Mesenchymal stem cell (in vitro differentiated cells and primary cell): ENCODE results near the gene APIP.
A peak's percentile ranks its signal among the peaks of the same experiment; 100 is the strongest.
"Not testable (repeated sequence)": the region's sequence is repeated elsewhere in the genome, so short reads cannot be mapped to it uniquely, and the experiment has no call there.

ENCODE experiments used
- DNase-seq: peaks from one replicate; pipeline ENCODE4 v3.0.0-alpha.2; 2013
- H2AFZ ChIP-seq: one replicate; pipeline ENCODE4 v1.6.1; 2013; ENCODE audit warnings: low read depth, mild to moderate bottlenecking, control low read depth, inconsistent platforms, low read length, moderate library complexity
- H2AK5ac ChIP-seq: 2 replicates; pipeline ENCODE4 v1.6.1; 2013; ENCODE audit warnings: low read length, moderate library complexity, mild to moderate bottlenecking, inconsistent platforms; ENCODE audit not compliant: severe bottlenecking
- H2BK120ac ChIP-seq: one replicate; pipeline ENCODE4 v1.6.1; 2013; ENCODE audit warnings: low read depth, mild to moderate bottlenecking, inconsistent platforms, low read length, moderate library complexity
- H2BK12ac ChIP-seq, 2 experiments: one replicate each; pipeline ENCODE4 v1.6.1; 2013; ENCODE audit warnings: inconsistent platforms in 2 of 2, low read length in 2 of 2, mild to moderate bottlenecking in 2 of 2, moderate library complexity in 2 of 2, control low read depth in 1 of 2
- H2BK15ac ChIP-seq: one replicate; pipeline ENCODE4 v1.6.1; 2013; ENCODE audit warnings: mild to moderate bottlenecking, low read depth, inconsistent platforms; ENCODE audit not compliant: poor library complexity, severe bottlenecking
- H2BK5ac ChIP-seq: 2 replicates; pipeline ENCODE4 v1.6.1; 2013; ENCODE audit warnings: low read depth, mild to moderate bottlenecking, low read length, control low read depth, inconsistent platforms; ENCODE audit not compliant: poor library complexity, severe bottlenecking
- H3K14ac ChIP-seq, 2 experiments: one replicate each; pipeline ENCODE4 v1.6.1; 2013; ENCODE audit warnings: inconsistent platforms in 2 of 2, low read length in 2 of 2, control low read depth in 1 of 2, mild to moderate bottlenecking in 1 of 2, moderate library complexity in 1 of 2
- H3K18ac ChIP-seq, 2 experiments: one replicate each; pipeline ENCODE4 v1.6.1; 2013; ENCODE audit warnings: inconsistent platforms in 2 of 2, low read length in 2 of 2, control low read depth in 1 of 2, low read depth in 1 of 2, mild to moderate bottlenecking in 1 of 2
- H3K23ac ChIP-seq, 2 experiments: one replicate each; pipeline ENCODE4 v1.6.1; 2013; ENCODE audit warnings: inconsistent platforms in 2 of 2, low read length in 2 of 2, mild to moderate bottlenecking in 2 of 2, moderate library complexity in 2 of 2, control low read depth in 1 of 2
- H3K27ac ChIP-seq: 2 replicates; pipeline ENCODE4 v1.5.1; 2013; ENCODE audit warnings: mild to moderate bottlenecking, moderate library complexity, low read length, control low read depth, inconsistent platforms; ENCODE audit not compliant: poor library complexity, severe bottlenecking
- H3K27me3 ChIP-seq, 2 experiments: 2 replicates each; pipeline versions ENCODE4 v1.6.1 to v1.7.0; 2013; ENCODE audit warnings: low read length in 2 of 2, mild to moderate bottlenecking in 2 of 2, moderate library complexity in 2 of 2, control low read depth in 1 of 2, inconsistent platforms in 1 of 2; ENCODE audit not compliant: control insufficient read depth in 1 of 2, insufficient read depth in 1 of 2
- H3K36me3 ChIP-seq, 2 experiments: 2 replicates each; pipeline versions ENCODE4 v1.6.1 to v1.7.0; 2013; ENCODE audit warnings: low read length in 2 of 2, control low read depth in 1 of 2, inconsistent platforms in 1 of 2, low read depth in 1 of 2, mild to moderate bottlenecking in 1 of 2; ENCODE audit not compliant: insufficient read depth in 2 of 2, control insufficient read depth in 1 of 2
- H3K4ac ChIP-seq, 2 experiments: one replicate each; pipeline ENCODE4 v1.6.1; 2013; ENCODE audit warnings: inconsistent platforms in 2 of 2, low read length in 2 of 2, mild to moderate bottlenecking in 2 of 2, moderate library complexity in 2 of 2, control low read depth in 1 of 2, low read depth in 1 of 2
- H3K4me1 ChIP-seq: 2 replicates; pipeline ENCODE4 v1.6.1; 2013; ENCODE audit warnings: low read depth, low read length, control low read depth; ENCODE audit not compliant: control insufficient read depth, insufficient read depth
- H3K4me2 ChIP-seq: 2 replicates; pipeline ENCODE4 v1.6.1; 2013; ENCODE audit warnings: low read length, mild to moderate bottlenecking, inconsistent platforms; ENCODE audit not compliant: poor library complexity, severe bottlenecking
- H3K4me3 ChIP-seq, 2 experiments: 2 replicates each; pipeline versions ENCODE4 v1.5.1 to v1.7.0; 2013; ENCODE audit warnings: low read length in 2 of 2, mild to moderate bottlenecking in 2 of 2, control low read depth in 1 of 2, low read depth in 1 of 2; ENCODE audit not compliant: insufficient read depth in 1 of 2
- H3K79me1 ChIP-seq: replicated peaks from 2 replicates; pipeline ENCODE4 v1.6.1; 2013; ENCODE audit warnings: mild to moderate bottlenecking, control low read depth, low read length, inconsistent platforms; ENCODE audit not compliant: poor library complexity, severe bottlenecking
- H3K9ac ChIP-seq: 2 replicates; pipeline ENCODE4 v1.7.0; 2013; ENCODE audit warnings: mild to moderate bottlenecking, low read length, moderate library complexity
- H3K9me3 ChIP-seq: 2 replicates; pipeline ENCODE4 v1.7.0; 2013; ENCODE audit warnings: mild to moderate bottlenecking, low read length; ENCODE audit not compliant: control insufficient read depth
- H4K8ac ChIP-seq: one replicate; pipeline ENCODE4 v1.6.1; 2013; ENCODE audit warnings: inconsistent platforms, mild to moderate bottlenecking, low read length, moderate library complexity
- H4K91ac ChIP-seq: one replicate; pipeline ENCODE4 v1.6.1; 2013; ENCODE audit warnings: mild to moderate bottlenecking, low read length, inconsistent platforms
- WGBS: methylation state at CpG from one replicate; pipeline ENCODE4 v1.1.7; 2013; ENCODE audit warnings: mixed read lengths; 5-methylcytosine and 5-hydroxymethylcytosine counted together

APIP gene

DNA sequence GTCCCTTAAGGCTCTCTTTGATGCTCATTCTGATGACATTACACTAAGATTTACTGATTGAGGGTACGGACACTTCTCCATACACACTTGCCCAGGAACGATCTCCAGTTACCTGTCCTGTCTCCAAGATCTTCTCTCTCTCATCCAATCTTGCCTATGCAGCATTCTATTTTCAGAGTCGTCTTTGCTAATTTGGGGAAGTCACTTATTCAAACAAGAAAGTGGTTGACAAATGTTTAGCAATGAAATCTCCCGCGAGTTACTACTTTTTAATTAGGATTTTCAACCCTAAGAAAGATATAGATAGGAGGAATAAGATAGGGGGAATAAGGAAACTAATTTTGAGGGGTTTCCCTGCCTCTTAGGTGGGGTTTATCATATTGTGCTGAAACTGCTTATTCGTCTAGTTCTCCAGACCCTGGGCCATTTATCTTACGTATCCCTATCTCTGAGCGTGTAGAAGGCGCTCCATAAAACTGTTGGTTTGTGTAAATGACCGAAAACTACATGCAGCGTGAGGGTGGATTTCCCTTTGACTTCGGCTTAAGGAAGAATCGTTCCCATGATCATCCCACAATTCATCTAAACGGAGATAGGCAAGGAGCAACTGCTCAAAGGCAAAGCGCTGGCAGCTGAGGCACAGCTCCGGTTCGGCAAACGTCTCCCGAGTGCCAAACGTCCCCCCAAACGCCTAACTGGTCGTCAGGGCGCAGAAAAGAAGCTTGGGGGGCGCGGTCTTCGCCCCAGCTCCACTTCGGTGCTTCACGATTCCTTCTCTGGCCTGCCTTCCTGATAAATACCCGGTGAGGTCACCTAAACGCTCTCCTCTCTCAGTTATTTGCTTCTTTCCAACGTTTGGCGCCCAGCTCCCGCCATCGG, 804 bp downstream of the APIP start:
- H3K4me2 ChIP-seq = peak overlapping the region; percentile 73
- H3K23ac ChIP-seq = peak overlapping the region in 1 of 2 experiments; percentile 87
- H3K18ac ChIP-seq = peak overlapping the region; percentile 89 to 99
- DNase-seq = peak; percentile 57
- H3K14ac ChIP-seq = peak overlapping the region in 1 of 2 experiments; percentile 83
- H3K27ac ChIP-seq = peak overlapping the region; percentile 96
- no peak overlapping the region for H2AK5ac ChIP-seq
- H2BK15ac ChIP-seq = peak overlapping the region; percentile 49
- H3K27me3 ChIP-seq = no peaks in the 10 kb centered on the region
- peak overlapping the region; percentile 80 for H4K8ac ChIP-seq
- H3K36me3 ChIP-seq = peaks cover 0 to 9% of the 10 kb centered on the region in 2 experiments
- H2BK12ac ChIP-seq = peak overlapping the region in 1 of 2 experiments; percentile 15
- peaks cover 3% of the 10 kb centered on the region for H3K4me1 ChIP-seq
- peak overlapping the region; percentile 98 for H4K91ac ChIP-seq
- H3K4me3 ChIP-seq = peak overlapping the region; percentile 93 to 94
- peak overlapping the region; percentile 77 to 98 for H3K4ac ChIP-seq
- WGBS = 13% methylated on average over 32 of the region's 34 CpGs
- H3K9ac ChIP-seq = peak overlapping the region; percentile 99
- peak overlapping the region; percentile 71 for H2BK5ac ChIP-seq
- peak overlapping the region; percentile 87 for H2BK120ac ChIP-seq
- H3K9me3 ChIP-seq = no peaks in the 10 kb centered on the region
- H3K79me1 ChIP-seq = peaks cover 15% of the 10 kb centered on the region
- H2AFZ ChIP-seq = peak overlapping the region; percentile 97

DNA sequence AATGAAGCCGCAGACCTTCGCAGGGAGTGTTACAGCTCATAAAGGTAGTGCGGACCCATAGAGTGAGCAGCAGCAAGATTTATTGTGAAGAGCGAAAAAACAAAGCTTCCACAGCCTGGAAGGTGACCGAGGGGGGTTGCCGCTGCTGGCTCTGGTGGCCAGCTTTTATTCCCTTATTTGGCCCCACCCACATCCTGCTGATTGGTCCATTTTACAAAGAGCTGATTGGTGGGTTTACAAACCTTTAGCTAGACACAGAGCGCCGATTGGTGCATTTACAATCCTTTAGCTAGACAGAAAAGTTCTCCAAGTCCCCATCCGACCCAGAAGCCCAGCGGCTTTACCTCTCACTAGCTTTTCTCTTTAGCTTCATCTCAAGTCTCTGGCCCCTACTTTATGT, 2.6 kb downstream of the APIP start:
- not testable (repeated sequence) for H3K4ac ChIP-seq, H3K9ac ChIP-seq, H4K91ac ChIP-seq, H2BK12ac ChIP-seq, H3K36me3 ChIP-seq, DNase-seq, H3K4me2 ChIP-seq, H3K14ac ChIP-seq, H3K18ac ChIP-seq, H2BK5ac ChIP-seq, H3K23ac ChIP-seq, H3K9me3 ChIP-seq, H3K27me3 ChIP-seq, H2AFZ ChIP-seq, H3K4me3 ChIP-seq, H3K27ac ChIP-seq, H2AK5ac ChIP-seq, H3K4me1 ChIP-seq, H4K8ac ChIP-seq, H2BK120ac ChIP-seq, H2BK15ac ChIP-seq
- WGBS = 88% methylated on average over 10 of the region's 10 CpGs
- peaks cover 21% of the 10 kb centered on the region for H3K79me1 ChIP-seq

DNA sequence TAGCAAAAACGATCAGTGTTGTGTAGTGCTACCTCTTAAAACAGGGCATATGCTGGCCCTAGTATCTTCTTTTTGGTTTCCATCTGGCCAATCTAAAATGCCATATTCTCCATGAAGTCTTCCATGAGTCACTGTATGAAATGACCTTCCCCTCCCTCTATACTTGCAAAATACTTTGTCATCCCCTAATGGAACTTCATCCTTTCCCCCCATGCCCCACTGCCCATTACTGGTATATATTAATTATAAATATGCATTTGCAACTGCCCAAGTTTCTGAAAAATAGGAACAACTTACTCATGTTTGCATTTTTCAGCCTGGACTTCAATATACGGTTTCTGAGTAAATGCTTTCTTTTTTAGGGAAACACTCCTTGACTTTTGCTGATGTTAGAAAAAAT, 4.5 kb downstream of the APIP start:
- WGBS = 99% methylated on average over 2 of the region's 2 CpGs
- Histone ChIP-seq H3K9me3 (no peaks in the 10 kb centered on the region), H2BK5ac (no peak overlapping the region)

DNA sequence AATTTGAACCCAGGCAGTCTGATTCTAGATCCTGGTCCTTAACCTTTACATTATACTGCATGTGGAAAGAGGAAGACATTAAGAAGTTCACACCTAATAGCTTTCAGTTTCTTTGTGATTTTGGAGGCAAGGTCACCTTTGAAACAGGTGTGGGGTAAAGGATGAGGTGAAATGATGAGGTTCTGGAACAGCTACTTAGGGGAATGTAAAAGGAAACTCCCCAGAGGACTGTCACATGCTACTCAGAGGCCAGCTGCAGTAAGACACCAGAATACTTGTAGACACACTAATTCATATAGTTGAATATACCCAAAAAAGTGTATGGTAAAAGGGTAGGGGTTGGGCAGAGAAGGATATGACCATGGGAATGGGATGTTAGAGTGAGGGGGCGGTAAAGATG, 5.4 kb downstream of the APIP start:
- Histone ChIP-seq H2BK5ac (no peak overlapping the region), H3K14ac (no peak overlapping the region), H3K23ac (no peak overlapping the region), H2AFZ (no peak overlapping the region), H2BK15ac (no peak overlapping the region), H4K8ac (no peak overlapping the region), H3K79me1 (peaks cover 24% of the 10 kb centered on the region), H3K9me3 (no peaks in the 10 kb centered on the region), H3K18ac (no peak overlapping the region), H4K91ac (no peak overlapping the region), H3K4me3 (no peak overlapping the region), H3K27me3 (no peaks in the 10 kb centered on the region), H3K4ac (no peak overlapping the region), H3K9ac (no peak overlapping the region), H3K36me3 (peaks cover 0 to 4% of the 10 kb centered on the region in 2 experiments), H2BK120ac (no peak overlapping the region), H2AK5ac (no peak overlapping the region), H3K27ac (no peak overlapping the region), H2BK12ac (no peak overlapping the region), H3K4me1 (no peaks in the 10 kb centered on the region), H3K4me2 (no peak overlapping the region)
- DNase-seq = no peak
- 100% methylated on average over 1 of the region's 1 CpG for WGBS

More for the DNA sequence above, 4.5 kb downstream of the APIP start:
- Histone ChIP-seq H2AK5ac (no peak overlapping the region), H3K4me3 (no peak overlapping the region), H3K4me1 (no peaks in the 10 kb centered on the region), H4K91ac (no peak overlapping the region), H3K27me3 (no peaks in the 10 kb centered on the region), H3K18ac (no peak overlapping the region), H3K36me3 (peaks cover 0 to 4% of the 10 kb centered on the region in 2 experiments), H3K4ac (no peak overlapping the region), H4K8ac (no peak overlapping the region), H3K4me2 (no peak overlapping the region), H3K27ac (no peak overlapping the region), H3K9ac (no peak overlapping the region), H2AFZ (no peak overlapping the region), H3K14ac (no peak overlapping the region), H2BK120ac (no peak overlapping the region), H3K79me1 (peaks cover 21% of the 10 kb centered on the region), H2BK12ac (no peak overlapping the region), H2BK15ac (no peak overlapping the region), H3K23ac (no peak overlapping the region)
- no peak for DNase-seq
